ENCODE measurements around the gene SH3PXD2B. TPM values are rescaled to one million over a fixed set of nuclear protein-coding genes. Genes with fewer than 3 reads are reported as not detected.

SH3PXD2B gene
- total RNA-seq, 1 experiment from 2014 or later = 64.1 TPM

GRCh38 chr5:172379481-172379880 is 74.8 kb downstream of the SH3PXD2B start:
- POLR2A ChIA-PET = no interaction called here

DNA sequence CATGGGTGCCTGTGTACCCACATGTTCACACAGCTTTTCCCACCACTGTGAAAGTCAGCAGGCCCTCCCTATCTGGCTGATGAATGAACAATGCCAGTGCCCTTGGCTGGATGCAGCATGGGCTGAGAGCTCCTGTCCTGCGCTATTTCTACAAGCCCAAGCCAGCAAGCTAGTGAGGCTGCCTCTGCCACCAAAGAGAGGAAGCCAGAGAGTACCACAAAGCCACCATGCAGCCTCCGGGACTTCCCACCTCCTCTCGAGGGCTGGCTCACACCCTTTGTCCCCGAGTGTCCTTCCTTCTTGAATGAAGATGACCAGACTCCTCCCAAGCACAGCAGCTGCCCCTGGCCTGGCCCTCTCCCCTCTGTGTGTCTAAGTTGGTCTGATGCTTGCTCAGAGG is 76.5 kb downstream of the SH3PXD2B start:
- Mint-ChIP-seq H3K4me1 (no peaks in the 10 kb centered on the region), H3K27me3 (ENCODE audit: low read depth) (no peaks in the 10 kb centered on the region; the same call in 1 of the 2 replicates), H3K36me3 (peaks cover 51% of the 10 kb centered on the region), H3K4me3 (no peak overlapping the region), H3K9me3 (no peaks in the 10 kb centered on the region), H3K27ac (no peak overlapping the region)
- DNase-seq (ENCODE audit: low spot score) = no peak
- ChIA-PET CTCF (no interaction called here), POLR2A (interaction anchor here (0.6 kb wide), 1 partner anchor 28 kb away, joined by 5 read pairs; no protein-coding TSS in a partner anchor)
- no peak for ATAC-seq
- no peak for TF ChIP-seq OVOL2 (CRISPR knock-in tag; IDR thresholded peaks at IDR 0.05; ENCODE audit: borderline replicate concordance)
- no peak for TF ChIP-seq ZNF512 (CRISPR knock-in tag; IDR thresholded peaks at IDR 0.05; ENCODE audit: borderline replicate concordance)
- TF ChIP-seq, protein P1, sequence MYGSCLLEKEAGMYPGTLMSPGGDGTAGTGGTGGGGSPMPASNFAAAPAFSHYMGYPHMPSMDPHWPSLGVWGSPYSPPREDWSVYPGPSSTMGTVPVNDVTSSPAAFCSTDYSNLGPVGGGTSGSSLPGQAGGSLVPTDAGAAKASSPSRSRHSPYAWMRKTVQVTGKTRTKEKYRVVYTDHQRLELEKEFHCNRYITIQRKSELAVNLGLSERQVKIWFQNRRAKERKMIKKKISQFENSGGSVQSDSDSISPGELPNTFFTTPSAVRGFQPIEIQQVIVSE (CRISPR knock-in tag; IDR thresholded peaks at IDR 0.05; ENCODE audit: borderline replicate concordance) = no peak
- TF ChIP-seq, protein P2, sequence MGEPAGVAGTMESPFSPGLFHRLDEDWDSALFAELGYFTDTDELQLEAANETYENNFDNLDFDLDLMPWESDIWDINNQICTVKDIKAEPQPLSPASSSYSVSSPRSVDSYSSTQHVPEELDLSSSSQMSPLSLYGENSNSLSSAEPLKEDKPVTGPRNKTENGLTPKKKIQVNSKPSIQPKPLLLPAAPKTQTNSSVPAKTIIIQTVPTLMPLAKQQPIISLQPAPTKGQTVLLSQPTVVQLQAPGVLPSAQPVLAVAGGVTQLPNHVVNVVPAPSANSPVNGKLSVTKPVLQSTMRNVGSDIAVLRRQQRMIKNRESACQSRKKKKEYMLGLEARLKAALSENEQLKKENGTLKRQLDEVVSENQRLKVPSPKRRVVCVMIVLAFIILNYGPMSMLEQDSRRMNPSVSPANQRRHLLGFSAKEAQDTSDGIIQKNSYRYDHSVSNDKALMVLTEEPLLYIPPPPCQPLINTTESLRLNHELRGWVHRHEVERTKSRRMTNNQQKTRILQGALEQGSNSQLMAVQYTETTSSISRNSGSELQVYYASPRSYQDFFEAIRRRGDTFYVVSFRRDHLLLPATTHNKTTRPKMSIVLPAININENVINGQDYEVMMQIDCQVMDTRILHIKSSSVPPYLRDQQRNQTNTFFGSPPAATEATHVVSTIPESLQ (CRISPR knock-in tag; IDR thresholded peaks at IDR 0.05) = no peak

More at GRCh38 chr5:172379481-172379880, 74.8 kb downstream of the SH3PXD2B start:
- no peak for ATAC-seq
- no peaks in the 10 kb centered on the region for H3K27me3 Mint-ChIP-seq (ENCODE audit: low read depth)
- no peaks in the 10 kb centered on the region for H3K4me1 Mint-ChIP-seq
- H3K36me3 Mint-ChIP-seq = peaks cover 40% of the 10 kb centered on the region
- CTCF ChIA-PET = interaction anchor here (0.6 kb wide), 1 partner anchor 9 kb away, joined by 5 read pairs; no protein-coding TSS in a partner anchor
- no peak for DNase-seq (ENCODE audit: low spot score)
- H3K4me3 Mint-ChIP-seq = no peak overlapping the region
- TF ChIP-seq HMGA2 (CRISPR knock-in tag; IDR thresholded peaks at IDR 0.05) = no peak
- TF ChIP-seq, protein P3, sequence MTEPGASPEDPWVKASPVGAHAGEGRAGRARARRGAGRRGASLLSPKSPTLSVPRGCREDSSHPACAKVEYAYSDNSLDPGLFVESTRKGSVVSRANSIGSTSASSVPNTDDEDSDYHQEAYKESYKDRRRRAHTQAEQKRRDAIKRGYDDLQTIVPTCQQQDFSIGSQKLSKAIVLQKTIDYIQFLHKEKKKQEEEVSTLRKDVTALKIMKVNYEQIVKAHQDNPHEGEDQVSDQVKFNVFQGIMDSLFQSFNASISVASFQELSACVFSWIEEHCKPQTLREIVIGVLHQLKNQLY (CRISPR knock-in tag; IDR thresholded peaks at IDR 0.05) = no peak
- TF ChIP-seq NR3C1 (CRISPR knock-in tag; conservative IDR thresholded peaks at IDR 0.05; ENCODE audit: low read depth) = no peak
- no peak for TF ChIP-seq OVOL2 (CRISPR knock-in tag; IDR thresholded peaks at IDR 0.05; ENCODE audit: borderline replicate concordance)
- no peak for TF ChIP-seq TEAD1 (CRISPR knock-in tag; IDR thresholded peaks at IDR 0.05)
- TF ChIP-seq ZNF512 (CRISPR knock-in tag; IDR thresholded peaks at IDR 0.05; ENCODE audit: borderline replicate concordance) = no peak
- TF ChIP-seq, protein P2 (CRISPR knock-in tag; IDR thresholded peaks at IDR 0.05) = no peak
- no peak for TF ChIP-seq MXD4 (CRISPR knock-in tag; IDR thresholded peaks at IDR 0.05; ENCODE audit: borderline replicate concordance)
- no peak for TF ChIP-seq GABPB1 (CRISPR knock-in tag; IDR thresholded peaks at IDR 0.05)
- TF ChIP-seq, protein P4, sequence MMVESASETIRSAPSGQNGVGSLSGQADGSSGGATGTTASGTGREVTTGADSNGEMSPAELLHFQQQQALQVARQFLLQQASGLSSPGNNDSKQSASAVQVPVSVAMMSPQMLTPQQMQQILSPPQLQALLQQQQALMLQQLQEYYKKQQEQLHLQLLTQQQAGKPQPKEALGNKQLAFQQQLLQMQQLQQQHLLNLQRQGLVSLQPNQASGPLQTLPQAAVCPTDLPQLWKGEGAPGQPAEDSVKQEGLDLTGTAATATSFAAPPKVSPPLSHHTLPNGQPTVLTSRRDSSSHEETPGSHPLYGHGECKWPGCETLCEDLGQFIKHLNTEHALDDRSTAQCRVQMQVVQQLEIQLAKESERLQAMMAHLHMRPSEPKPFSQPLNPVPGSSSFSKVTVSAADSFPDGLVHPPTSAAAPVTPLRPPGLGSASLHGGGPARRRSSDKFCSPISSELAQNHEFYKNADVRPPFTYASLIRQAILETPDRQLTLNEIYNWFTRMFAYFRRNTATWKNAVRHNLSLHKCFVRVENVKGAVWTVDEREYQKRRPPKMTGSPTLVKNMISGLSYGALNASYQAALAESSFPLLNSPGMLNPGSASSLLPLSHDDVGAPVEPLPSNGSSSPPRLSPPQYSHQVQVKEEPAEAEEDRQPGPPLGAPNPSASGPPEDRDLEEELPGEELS (CRISPR knock-in tag; IDR thresholded peaks at IDR 0.05) = no peak
- no peak for TF ChIP-seq ZNF416 (CRISPR knock-in tag; IDR thresholded peaks at IDR 0.05)
- H3K9me3 Mint-ChIP-seq = no peaks in the 10 kb centered on the region
- H3K27ac Mint-ChIP-seq = no peak overlapping the region
